ENCODE data around the gene ALDH1A3.
"Not testable (repeated sequence)": the region's sequence is repeated elsewhere in the genome, so short reads cannot be mapped to it uniquely, and the experiment has no call there.

ALDH1A3 gene

DNA sequence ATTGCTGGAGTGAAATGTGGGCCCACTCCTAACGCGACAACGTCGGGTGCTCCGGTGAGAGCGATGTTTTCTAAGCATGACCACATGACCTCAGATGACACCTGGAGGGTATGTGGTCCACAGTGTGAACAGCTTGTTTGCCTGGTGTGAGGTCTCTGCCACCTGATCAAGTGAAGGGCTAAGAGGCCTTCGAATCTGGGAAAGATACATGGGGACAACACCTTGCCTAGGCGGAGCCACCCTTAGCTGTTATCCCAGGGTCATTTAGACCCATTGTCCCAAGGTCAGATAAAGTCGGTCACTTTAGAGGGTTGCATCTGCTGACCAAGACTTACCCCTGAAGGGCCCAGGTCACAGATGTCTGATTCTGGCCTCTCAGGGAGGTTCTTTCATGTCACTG lies 34.9 kb upstream of the ALDH1A3 start:
- Histone ChIP-seq H3K9me3 (no peaks in the 10 kb centered on the region), H3K27ac (no peak overlapping the region), H3K36me3 (no peaks in the 10 kb centered on the region), H3K4me3 (ENCODE audit: low read depth in 1 of 2, low read length in 1 of 2) (no peak overlapping the region), H3K27me3 (peaks cover 67% of the 10 kb centered on the region), H3K4me1 (ENCODE audit: control insufficient read depth in 1 of 2, insufficient read depth in 1 of 2, low read depth in 1 of 2, low read length in 1 of 2) (peaks cover 9% of the 10 kb centered on the region in 2 experiments)
- TF ChIP-seq, protein P1, sequence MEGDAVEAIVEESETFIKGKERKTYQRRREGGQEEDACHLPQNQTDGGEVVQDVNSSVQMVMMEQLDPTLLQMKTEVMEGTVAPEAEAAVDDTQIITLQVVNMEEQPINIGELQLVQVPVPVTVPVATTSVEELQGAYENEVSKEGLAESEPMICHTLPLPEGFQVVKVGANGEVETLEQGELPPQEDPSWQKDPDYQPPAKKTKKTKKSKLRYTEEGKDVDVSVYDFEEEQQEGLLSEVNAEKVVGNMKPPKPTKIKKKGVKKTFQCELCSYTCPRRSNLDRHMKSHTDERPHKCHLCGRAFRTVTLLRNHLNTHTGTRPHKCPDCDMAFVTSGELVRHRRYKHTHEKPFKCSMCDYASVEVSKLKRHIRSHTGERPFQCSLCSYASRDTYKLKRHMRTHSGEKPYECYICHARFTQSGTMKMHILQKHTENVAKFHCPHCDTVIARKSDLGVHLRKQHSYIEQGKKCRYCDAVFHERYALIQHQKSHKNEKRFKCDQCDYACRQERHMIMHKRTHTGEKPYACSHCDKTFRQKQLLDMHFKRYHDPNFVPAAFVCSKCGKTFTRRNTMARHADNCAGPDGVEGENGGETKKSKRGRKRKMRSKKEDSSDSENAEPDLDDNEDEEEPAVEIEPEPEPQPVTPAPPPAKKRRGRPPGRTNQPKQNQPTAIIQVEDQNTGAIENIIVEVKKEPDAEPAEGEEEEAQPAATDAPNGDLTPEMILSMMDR (IDR thresholded peaks at IDR 0.05) = no peak

- peaks cover 10 to 11% of the 10 kb centered on the region in 2 experiments for H3K4me1 ChIP-seq (ENCODE audit: control insufficient read depth in 1 of 2, insufficient read depth in 1 of 2, low read depth in 1 of 2, low read length in 1 of 2)
- H3K36me3 ChIP-seq = no peaks in the 10 kb centered on the region
- H3K27ac ChIP-seq = no peak overlapping the region
- no peak overlapping the region for H3K4me3 ChIP-seq (ENCODE audit: low read depth in 1 of 2, low read length in 1 of 2)
- H3K9me3 ChIP-seq = no peaks in the 10 kb centered on the region
- TF ChIP-seq, protein P1 (IDR thresholded peaks at IDR 0.05) = no peak
- peaks cover 74% of the 10 kb centered on the region for H3K27me3 ChIP-seq
Observed at GRCh38 chr15:100847194-100847593, 32.4 kb upstream of the ALDH1A3 start.

- H3K27me3 ChIP-seq = peaks cover 63% of the 10 kb centered on the region
- no peak overlapping the region for H3K27ac ChIP-seq
- no peaks in the 10 kb centered on the region for H3K36me3 ChIP-seq
- no peaks in the 10 kb centered on the region for H3K9me3 ChIP-seq
- H3K4me1 ChIP-seq (ENCODE audit: control insufficient read depth in 1 of 2, insufficient read depth in 1 of 2, low read depth in 1 of 2, low read length in 1 of 2) = peaks cover 10 to 11% of the 10 kb centered on the region in 2 experiments
- H3K4me3 ChIP-seq (ENCODE audit: low read depth in 1 of 2, low read length in 1 of 2) = peak overlapping the region; percentile 56 to 60
- TF ChIP-seq, protein P1 (IDR thresholded peaks at IDR 0.05) = no peak
Observed at GRCh38 chr15:100849021-100849854, 30.4 kb upstream of the ALDH1A3 start.

DNA sequence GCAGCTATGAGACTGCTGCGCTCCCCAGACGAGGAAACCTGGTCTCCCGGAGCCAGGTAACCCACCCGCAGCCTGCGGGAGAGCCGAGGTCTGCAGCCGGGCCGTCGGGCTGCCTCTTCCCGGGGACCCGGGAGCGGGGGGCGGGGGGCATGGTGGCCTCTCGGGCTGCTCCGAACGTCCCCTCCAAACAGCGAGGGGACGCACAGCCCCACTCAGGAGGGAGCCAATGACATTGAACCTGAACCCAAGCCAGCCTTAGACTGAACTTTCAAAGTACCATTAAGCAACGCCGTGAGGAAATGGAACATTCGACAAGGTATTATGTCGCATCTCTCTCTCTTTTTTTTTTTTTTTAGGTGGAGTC lies 29.8 kb upstream of the ALDH1A3 start:
- Histone ChIP-seq H3K4me3 (ENCODE audit: low read depth in 1 of 2, low read length in 1 of 2) (peak overlapping the region; percentile 56 to 60), H3K4me1 (ENCODE audit: control insufficient read depth in 1 of 2, insufficient read depth in 1 of 2, low read depth in 1 of 2, low read length in 1 of 2) (peaks cover 10 to 11% of the 10 kb centered on the region in 2 experiments), H3K36me3 (no peaks in the 10 kb centered on the region), H3K9me3 (no peaks in the 10 kb centered on the region), H3K27me3 (peaks cover 63% of the 10 kb centered on the region), H3K27ac (no peak overlapping the region)
- TF ChIP-seq, protein P1 (IDR thresholded peaks at IDR 0.05) = no peak

- H3K36me3 ChIP-seq; H3K4me3 ChIP-seq (ENCODE audit: low read depth in 1 of 2, low read length in 1 of 2); H3K9me3 ChIP-seq; H3K27ac ChIP-seq: not testable (repeated sequence)
- Histone ChIP-seq H3K4me1 (ENCODE audit: control insufficient read depth in 1 of 2, insufficient read depth in 1 of 2, low read depth in 1 of 2, low read length in 1 of 2) (peaks cover 10 to 11% of the 10 kb centered on the region in 2 experiments), H3K27me3 (peaks cover 53% of the 10 kb centered on the region)
Observed at GRCh38 chr15:100851428-100852015, 28.1 kb upstream of the ALDH1A3 start.

DNA sequence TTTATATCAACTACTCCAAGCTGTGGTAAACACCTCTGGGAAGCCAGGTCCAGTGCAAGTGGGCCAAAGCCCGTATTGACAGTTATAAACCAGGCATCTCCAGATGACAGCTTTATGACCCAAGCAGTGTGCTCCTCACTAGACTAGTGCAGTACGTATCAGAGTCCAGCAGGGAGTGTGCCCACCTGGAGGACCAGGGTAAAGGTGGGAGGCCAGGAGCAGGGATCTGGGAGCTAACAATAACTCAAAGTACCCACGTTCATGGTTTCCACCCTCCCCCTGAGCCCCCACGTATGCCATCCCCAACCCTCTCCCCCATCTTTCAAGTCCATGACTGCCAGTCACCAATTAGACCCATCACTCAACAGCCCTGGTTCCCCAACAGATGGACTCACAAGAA lies 27.0 kb upstream of the ALDH1A3 start:
- no peaks in the 10 kb centered on the region for H3K36me3 ChIP-seq
- H3K9me3 ChIP-seq = no peaks in the 10 kb centered on the region
- H3K27me3 ChIP-seq = peaks cover 54% of the 10 kb centered on the region
- TF ChIP-seq, protein P1 (IDR thresholded peaks at IDR 0.05) = no peak
- H3K4me3 ChIP-seq (ENCODE audit: low read depth in 1 of 2, low read length in 1 of 2) = no peak overlapping the region
- no peak overlapping the region for H3K27ac ChIP-seq
- peaks cover 10 to 11% of the 10 kb centered on the region in 2 experiments for H3K4me1 ChIP-seq (ENCODE audit: control insufficient read depth in 1 of 2, insufficient read depth in 1 of 2, low read depth in 1 of 2, low read length in 1 of 2)
